ENCODE results near the gene CASP2. TPM values are rescaled to one million over a fixed set of nuclear protein-coding genes. Genes with fewer than 3 reads are reported as not detected.

CASP2 gene
- polyA plus RNA-seq, 4 donors: 38.5 to 60.1 (median 56.2) TPM

Other genes with a start within 250 kb of the CASP2 start
- not detected for gene OR6V1, start 236.0 kb upstream of the CASP2 start, polyA plus RNA-seq (ENCODE audit: insufficient read length in 4 of 4)
- gene PIP, start 156.3 kb upstream of the CASP2 start, polyA plus RNA-seq (ENCODE audit: insufficient read length in 4 of 4): not detected
- gene TAS2R39, start 104.9 kb upstream of the CASP2 start, polyA plus RNA-seq (ENCODE audit: insufficient read length in 4 of 4): not detected
- not detected for gene TAS2R40, start 66.3 kb upstream of the CASP2 start, polyA plus RNA-seq (ENCODE audit: insufficient read length in 4 of 4)
- gene GSTK1, start 24.9 kb upstream of the CASP2 start, polyA plus RNA-seq (ENCODE audit: insufficient read length in 4 of 4): 100 to 1,000 TPM in 3 of 4 donors, 10 to 100 TPM in 1; 86.8 to 227 (median 188) TPM
- 10 to 100 TPM in 3 of 4 donors, 1 to 10 TPM in 1; 2.7 to 72.7 (median 52.7) TPM for gene TMEM139, start 3.4 kb upstream of the CASP2 start, polyA plus RNA-seq (ENCODE audit: insufficient read length in 4 of 4)
- gene CLCN1, start 27.8 kb downstream of the CASP2 start, polyA plus RNA-seq (ENCODE audit: insufficient read length in 4 of 4): under 1 TPM; 0.10 to 0.24 (median 0.12) TPM
- gene FAM131B, start 74.4 kb downstream of the CASP2 start, polyA plus RNA-seq (ENCODE audit: insufficient read length in 4 of 4): 1 to 10 TPM; 2.3 to 4.9 (median 2.7) TPM
- 100 to 1,000 TPM in 2 of 4 donors, 10 to 100 TPM in 2; 80.4 to 137 (median 93.0) TPM for gene ZYX, start 93.0 kb downstream of the CASP2 start, polyA plus RNA-seq (ENCODE audit: insufficient read length in 4 of 4)
- 10 to 100 TPM in 3 of 4 donors, 1 to 10 TPM in 1; 4.1 to 23.5 (median 18.4) TPM for gene EPHA1, start 120.5 kb downstream of the CASP2 start, polyA plus RNA-seq (ENCODE audit: insufficient read length in 4 of 4)
- gene TAS2R60, start 155.1 kb downstream of the CASP2 start, polyA plus RNA-seq (ENCODE audit: insufficient read length in 4 of 4): not detected
- not detected for gene TAS2R41, start 189.5 kb downstream of the CASP2 start, polyA plus RNA-seq (ENCODE audit: insufficient read length in 4 of 4)

Data from left renal pelvis (tissue), 4 donors.